CD4-positive, alpha-beta T cell treated with Interleukin-21 for 1 hour (primary cell): Measurements from ENCODE around the gene CXCL5.
"Not testable (repeated sequence)": the region's sequence is repeated elsewhere in the genome, so short reads cannot be mapped to it uniquely, and the experiment has no call there.

Experiments
- DNase-seq: peaks from one replicate; pipeline ENCODE4 v3.0.0-alpha.2; 2020

The CXCL5 gene

GRCh38 chr4:74014332-74014731 lies 15.9 kb upstream of the CXCL5 start:
- no peak for DNase-seq

GRCh38 chr4:74013264-74013663 lies 14.8 kb upstream of the CXCL5 start:
- no peak for DNase-seq

- no peak for DNase-seq
These were observed 13.7 kb upstream of the CXCL5 start for GRCh38 chr4:74012130-74012529.

- no peak for DNase-seq
These were observed 10.8 kb upstream of the CXCL5 start for GRCh38 chr4:74009307-74009706.

GRCh38 chr4:74006009-74006476 lies 7.6 kb upstream of the CXCL5 start:
- no peak for DNase-seq

GRCh38 chr4:74005528-74005927 lies 7.1 kb upstream of the CXCL5 start:
- no peak for DNase-seq

- no peak for DNase-seq
These were observed 6.2 kb upstream of the CXCL5 start for GRCh38 chr4:74004668-74005067.

- DNase-seq = no peak
These were observed 1.8 kb upstream of the CXCL5 start for GRCh38 chr4:74000301-74000700.

GRCh38 chr4:73992050-73992449 lies 6.4 kb downstream of the CXCL5 start:
- DNase-seq = no peak

GRCh38 chr4:73991742-73992000 lies 6.8 kb downstream of the CXCL5 start:
- DNase-seq = no peak

- no peak for DNase-seq
These were observed 7.3 kb downstream of the CXCL5 start for GRCh38 chr4:73990988-73991741.

GRCh38 chr4:73989928-73990327 lies 8.5 kb downstream of the CXCL5 start:
- DNase-seq = no peak

GRCh38 chr4:73989031-73989430 lies 9.4 kb downstream of the CXCL5 start:
- DNase-seq = no peak

- DNase-seq = no peak
These were observed 10.4 kb downstream of the CXCL5 start, which contains the start of gene PPBP for GRCh38 chr4:73988061-73988460. PPBP (minus strand) TSS chr4:73988190; CDS start chr4:73988103, 87 bp downstream.

- no peak for DNase-seq
These were observed 13.0 kb downstream of the CXCL5 start for GRCh38 chr4:73985528-73985852.

GRCh38 chr4:73984736-73985527 lies 13.5 kb downstream of the CXCL5 start:
- no peak for DNase-seq

- DNase-seq = not testable (repeated sequence)
These were observed 17.3 kb downstream of the CXCL5 start for GRCh38 chr4:73981175-73981574.

- no peak for DNase-seq
These were observed 19.0 kb downstream of the CXCL5 start for GRCh38 chr4:73979407-73979957.

GRCh38 chr4:73978886-73979285 lies 19.6 kb downstream of the CXCL5 start:
- DNase-seq = no peak

- no peak for DNase-seq
These were observed 21.8 kb downstream of the CXCL5 start for GRCh38 chr4:73976716-73977115.

GRCh38 chr4:73976217-73976616 lies 22.3 kb downstream of the CXCL5 start:
- DNase-seq = no peak

- no peak for DNase-seq
These were observed 24.1 kb downstream of the CXCL5 start for GRCh38 chr4:73974352-73974751.

GRCh38 chr4:73970945-73971344 lies 27.5 kb downstream of the CXCL5 start:
- DNase-seq = no peak

GRCh38 chr4:73970011-73970410 lies 28.5 kb downstream of the CXCL5 start:
- DNase-seq = no peak
